HepG2 (cell line): ENCODE results near the gene ELANE.
"Not testable (repeated sequence)": the region's sequence is repeated elsewhere in the genome, so short reads cannot be mapped to it uniquely, and the experiment has no call there.

Source experiments
- ATF5 ChIP-seq: sonication (generic); formaldehyde crosslinking; IDR thresholded peaks from 2 replicates; pipeline ENCODE4 v1.4.0; 2020; ENCODE audit warnings: mild to moderate bottlenecking, low read depth, missing genetic modification reagents
- DZIP1 ChIP-seq: sonication (generic); formaldehyde crosslinking; IDR thresholded peaks from 2 replicates; pipeline ENCODE4 v1.5.0; 2020; ENCODE audit warnings: mild to moderate bottlenecking, missing genetic modification reagents
- MLLT10 ChIP-seq: sonication (generic); formaldehyde crosslinking; IDR thresholded peaks from 2 replicates; pipeline ENCODE4 v1.4.0; 2020; ENCODE audit warnings: missing genetic modification reagents
- MXI1 ChIP-seq: IDR thresholded peaks from 3 replicates; pipeline ENCODE4 v1.6.1; 2012; ENCODE audit warnings: low read depth, low read length, inconsistent platforms, borderline replicate concordance
- NFE2 ChIP-seq: sonication (generic); formaldehyde crosslinking; IDR thresholded peaks from 2 replicates; pipeline ENCODE4 v1.4.0; 2020; ENCODE audit warnings: missing genetic modification reagents
- POLR2AphosphoS5 ChIP-seq: IDR thresholded peaks from 2 replicates; pipeline ENCODE4 v1.6.1; 2012; ENCODE audit warnings: low read depth, low read length
- ZBTB2 ChIP-seq: sonication (generic); formaldehyde crosslinking; IDR thresholded peaks from 2 replicates; pipeline ENCODE4 v1.8.0; 2022; ENCODE audit warnings: low read depth, missing genetic modification reagents
- ZBTB7A ChIP-seq: sonication (generic); formaldehyde crosslinking; IDR thresholded peaks from 2 replicates; pipeline ENCODE4 v1.8.0; 2022; ENCODE audit warnings: mild to moderate bottlenecking, missing genetic modification reagents
- ZMYM2 ChIP-seq: sonication (generic); formaldehyde crosslinking; IDR thresholded peaks from 2 replicates; pipeline ENCODE4 v1.8.0; 2022; ENCODE audit warnings: mild to moderate bottlenecking, missing genetic modification reagents
- ZNF121 ChIP-seq: sonication (generic); formaldehyde crosslinking; IDR thresholded peaks from 2 replicates; pipeline ENCODE4 v1.5.0; 2020; ENCODE audit warnings: mild to moderate bottlenecking, missing genetic modification reagents
- ZNF274 ChIP-seq: sonication (generic); formaldehyde crosslinking; IDR thresholded peaks from 2 replicates; pipeline ENCODE4 v1.5.1; 2020; ENCODE audit warnings: mild to moderate bottlenecking, missing genetic modification reagents

GRCh38 chr19:820212-820611, 31.9 kb upstream of the ELANE start:
- TF ChIP-seq ZBTB2 (CRISPR knock-in tag); MLLT10 (CRISPR knock-in tag); ATF5 (CRISPR knock-in tag); ZBTB7A (CRISPR knock-in tag); ZNF274; NFE2 (CRISPR knock-in tag); POLR2AphosphoS5; DZIP1 (CRISPR knock-in tag); ZMYM2 (CRISPR knock-in tag); MXI1: not testable (repeated sequence)
- TF ChIP-seq ZNF121 (CRISPR knock-in tag), result peak; percentile 50; the same call in 1 of the 2 replicates
